ENCODE results near the gene SEMA4G. TPM values are rescaled to one million over a fixed set of nuclear protein-coding genes. Genes with fewer than 3 reads are reported as not detected.

The SEMA4G gene
- total RNA-seq, 1 donor from 2014 or later: 7.9 TPM

DNA sequence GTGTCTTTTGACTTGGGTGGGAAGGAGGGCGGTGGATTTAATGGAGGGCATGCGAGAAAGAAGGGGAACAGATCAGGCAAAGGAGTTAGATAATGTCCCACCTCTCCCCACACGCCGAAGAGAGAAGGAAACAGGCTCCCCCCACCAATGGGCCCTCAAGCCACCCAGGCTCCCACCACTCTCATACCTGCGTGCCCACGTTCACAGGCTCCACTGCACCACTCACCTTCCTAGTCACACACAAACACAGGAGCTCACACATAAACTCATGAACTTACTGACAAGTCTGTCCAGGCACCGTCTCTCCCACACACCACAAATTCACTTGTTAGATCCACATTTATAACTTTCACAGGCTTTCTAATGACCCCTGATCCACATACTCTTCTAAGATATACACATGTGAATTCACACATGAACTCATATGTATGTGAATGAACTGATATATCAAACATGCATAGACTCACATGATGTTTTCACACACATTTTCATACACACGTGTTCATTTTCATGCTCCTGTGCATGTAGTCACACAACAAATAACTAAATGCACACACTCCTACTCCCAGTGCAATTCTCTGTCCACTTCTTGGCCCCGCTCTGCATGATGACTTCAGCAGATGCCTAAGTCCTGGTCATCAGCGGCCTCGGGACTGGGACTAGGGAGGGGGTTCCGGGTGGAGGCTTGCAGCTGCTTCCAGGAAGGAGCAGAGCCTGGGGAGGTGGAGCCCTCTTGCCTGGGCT lies 31.8 kb downstream of the SEMA4G start:
- peak overlapping the region; percentile 93 for H3K4me3 ChIP-seq (ENCODE audit: low read depth, low read length)
- TF ChIP-seq, protein P1, sequence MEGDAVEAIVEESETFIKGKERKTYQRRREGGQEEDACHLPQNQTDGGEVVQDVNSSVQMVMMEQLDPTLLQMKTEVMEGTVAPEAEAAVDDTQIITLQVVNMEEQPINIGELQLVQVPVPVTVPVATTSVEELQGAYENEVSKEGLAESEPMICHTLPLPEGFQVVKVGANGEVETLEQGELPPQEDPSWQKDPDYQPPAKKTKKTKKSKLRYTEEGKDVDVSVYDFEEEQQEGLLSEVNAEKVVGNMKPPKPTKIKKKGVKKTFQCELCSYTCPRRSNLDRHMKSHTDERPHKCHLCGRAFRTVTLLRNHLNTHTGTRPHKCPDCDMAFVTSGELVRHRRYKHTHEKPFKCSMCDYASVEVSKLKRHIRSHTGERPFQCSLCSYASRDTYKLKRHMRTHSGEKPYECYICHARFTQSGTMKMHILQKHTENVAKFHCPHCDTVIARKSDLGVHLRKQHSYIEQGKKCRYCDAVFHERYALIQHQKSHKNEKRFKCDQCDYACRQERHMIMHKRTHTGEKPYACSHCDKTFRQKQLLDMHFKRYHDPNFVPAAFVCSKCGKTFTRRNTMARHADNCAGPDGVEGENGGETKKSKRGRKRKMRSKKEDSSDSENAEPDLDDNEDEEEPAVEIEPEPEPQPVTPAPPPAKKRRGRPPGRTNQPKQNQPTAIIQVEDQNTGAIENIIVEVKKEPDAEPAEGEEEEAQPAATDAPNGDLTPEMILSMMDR (conservative IDR thresholded peaks at IDR 0.05; ENCODE audit: low read depth, low read length): no peak
- no peak for DNase-seq (ENCODE audit: low read depth)

DNA sequence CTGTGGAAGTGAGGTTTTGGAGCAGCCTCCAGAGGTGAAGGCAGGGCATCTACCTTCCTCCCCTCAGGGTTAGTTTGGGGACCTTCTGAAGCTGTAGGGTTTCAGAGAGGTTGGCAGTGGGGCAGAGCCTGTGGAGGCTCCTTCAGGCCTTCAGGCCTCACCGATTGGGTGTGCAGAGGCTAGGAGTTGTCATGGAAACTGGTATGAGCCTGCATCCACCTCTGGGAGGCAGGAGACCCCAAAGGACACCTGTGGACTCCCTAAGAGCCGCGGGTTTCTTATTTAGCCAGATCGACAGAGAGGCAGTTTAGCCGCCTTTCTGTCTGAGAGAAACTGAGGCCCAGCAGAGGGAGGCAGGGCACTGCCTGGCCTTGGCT lies 32.3 kb downstream of the SEMA4G start:
- TF ChIP-seq, protein P1 (conservative IDR thresholded peaks at IDR 0.05; ENCODE audit: low read depth, low read length): no peak
- H3K4me3 ChIP-seq (ENCODE audit: low read depth, low read length): peak overlapping the region; percentile 93
- DNase-seq (ENCODE audit: low read depth): no peak

DNA sequence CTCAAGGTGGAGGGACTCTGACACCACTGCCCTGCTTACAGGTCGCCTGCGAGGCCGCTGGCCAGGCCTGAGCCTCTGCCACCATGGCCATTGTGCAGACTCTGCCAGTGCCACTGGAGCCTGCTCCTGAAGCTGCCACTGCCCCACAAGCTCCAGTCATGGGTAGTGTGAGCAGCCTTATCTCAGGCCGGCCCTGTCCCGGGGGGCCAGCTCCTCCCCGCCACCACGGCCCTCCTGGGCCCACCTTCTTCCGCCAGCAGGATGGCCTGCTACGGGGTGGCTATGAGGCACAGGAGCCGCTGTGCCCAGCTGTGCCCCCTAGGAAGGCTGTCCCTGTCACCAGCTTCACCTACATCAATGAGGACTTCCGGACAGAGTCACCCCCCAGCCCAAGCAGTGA lies 33.2 kb downstream of the SEMA4G start:
- H3K4me3 ChIP-seq (ENCODE audit: low read depth, low read length): no peak overlapping the region
- DNase-seq (ENCODE audit: low read depth): no peak
- TF ChIP-seq, protein P1 (conservative IDR thresholded peaks at IDR 0.05; ENCODE audit: low read depth, low read length): no peak

DNA sequence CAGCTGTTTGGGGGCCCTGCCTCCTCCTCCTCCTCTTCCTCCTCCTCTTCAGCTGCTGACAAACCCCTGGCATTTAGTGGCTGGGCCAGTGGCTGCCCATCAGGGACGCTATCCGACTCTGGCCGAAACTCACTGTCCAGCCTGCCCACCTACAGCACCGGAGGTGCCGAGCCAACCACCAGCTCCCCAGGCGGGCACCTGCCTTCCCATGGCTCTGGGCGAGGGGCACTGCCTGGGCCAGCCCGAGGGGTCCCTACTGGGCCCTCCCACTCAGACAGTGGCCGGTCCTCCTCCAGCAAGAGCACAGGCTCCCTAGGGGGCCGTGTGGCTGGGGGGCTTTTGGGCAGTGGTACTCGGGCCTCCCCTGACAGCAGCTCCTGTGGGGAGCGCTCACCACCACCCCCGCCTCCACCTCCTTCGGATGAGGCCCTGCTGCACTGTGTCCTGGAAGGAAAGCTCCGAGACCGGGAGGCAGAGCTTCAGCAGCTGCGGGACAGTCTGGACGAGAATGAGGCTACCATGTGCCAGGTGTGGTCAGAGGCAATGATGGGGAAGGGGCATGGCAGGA lies 34.4 kb downstream of the SEMA4G start:
- TF ChIP-seq, protein P1 (conservative IDR thresholded peaks at IDR 0.05; ENCODE audit: low read depth, low read length): no peak
- H3K4me3 ChIP-seq (ENCODE audit: low read depth, low read length): no peak overlapping the region
- DNase-seq (ENCODE audit: low read depth): no peak

DNA sequence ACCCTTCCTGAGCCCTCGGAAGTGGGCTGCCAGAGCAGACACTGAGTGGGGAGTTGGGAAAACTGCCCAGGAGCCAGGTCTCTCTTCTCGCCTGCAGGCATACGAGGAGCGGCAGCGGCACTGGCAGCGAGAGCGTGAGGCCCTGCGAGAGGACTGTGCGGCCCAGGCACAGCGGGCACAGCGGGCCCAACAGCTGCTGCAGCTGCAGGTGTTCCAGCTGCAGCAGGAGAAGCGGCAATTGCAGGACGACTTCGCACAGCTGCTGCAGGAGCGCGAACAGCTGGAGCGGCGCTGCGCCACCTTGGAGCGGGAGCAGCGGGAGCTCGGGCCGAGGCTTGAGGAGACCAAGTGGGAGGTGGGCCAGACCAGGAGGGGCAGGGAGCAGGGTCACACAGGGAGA lies 36.1 kb downstream of the SEMA4G start:
- TF ChIP-seq, protein P1 (conservative IDR thresholded peaks at IDR 0.05; ENCODE audit: low read depth, low read length): no peak
- no peak overlapping the region for H3K4me3 ChIP-seq (ENCODE audit: low read depth, low read length)
- DNase-seq (ENCODE audit: low read depth): no peak

DNA sequence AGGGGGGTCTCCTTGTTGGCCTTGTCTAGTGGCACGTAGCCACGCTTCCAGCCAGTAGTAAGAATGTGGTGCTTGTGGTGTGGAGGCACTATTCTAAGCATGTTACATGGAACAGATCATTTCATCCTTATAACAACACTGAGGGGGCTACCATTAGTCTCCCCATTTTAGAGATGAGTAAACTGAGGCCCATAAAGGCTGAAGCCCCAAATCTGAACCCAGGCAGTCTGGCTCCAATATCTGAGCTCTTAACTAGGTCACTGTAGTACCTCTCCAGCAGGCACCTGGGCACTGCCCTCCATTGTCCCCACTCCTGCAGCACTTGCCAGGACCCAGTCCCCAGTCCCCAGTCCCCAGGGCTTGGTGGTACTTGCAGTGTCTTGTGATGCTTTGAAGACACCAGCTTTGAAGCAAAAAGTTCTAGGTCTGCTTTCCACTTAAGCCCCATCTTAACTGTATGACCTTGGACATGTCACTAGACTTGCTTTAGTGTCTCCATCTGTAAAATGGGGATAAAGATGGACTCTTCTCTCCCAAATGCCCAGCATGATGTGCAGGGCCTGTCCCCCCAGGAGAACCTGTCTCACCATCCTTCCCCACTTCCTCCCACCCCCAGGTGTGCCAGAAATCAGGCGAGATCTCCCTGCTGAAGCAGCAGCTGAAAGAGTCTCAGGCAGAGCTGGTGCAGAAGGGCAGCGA lies 36.7 kb downstream of the SEMA4G start:
- TF ChIP-seq, protein P1 (conservative IDR thresholded peaks at IDR 0.05; ENCODE audit: low read depth, low read length): no peak

More for the DNA sequence above, 36.7 kb downstream of the SEMA4G start:
- no peak overlapping the region for H3K4me3 ChIP-seq (ENCODE audit: low read depth, low read length)
- no peak for DNase-seq (ENCODE audit: low read depth)
